Measurements from ENCODE around the gene GAN.

GAN gene

GRCh38 chr16:81296631-81297030, 18.1 kb upstream of the GAN start:
- Histone ChIP-seq H3K79me2 (ENCODE audit: low read length) (no peaks in the 10 kb centered on the region), H3K36me3 (replicated peaks; ENCODE audit: insufficient read depth, low read length) (no peaks in the 10 kb centered on the region), H3K4me1 (ENCODE audit: low read length) (no peaks in the 10 kb centered on the region), H2AFZ (ENCODE audit: low read length) (no peak overlapping the region), H3K4me3 (ENCODE audit: low read length) (no peak overlapping the region), H3K27me3 (replicated peaks; ENCODE audit: insufficient read depth, low read length) (no peaks in the 10 kb centered on the region), H3K9me3 (replicated peaks; ENCODE audit: insufficient read depth, low read length) (no peaks in the 10 kb centered on the region), H3K4me2 (ENCODE audit: low read depth, low read length) (no peak overlapping the region), H3K9ac (ENCODE audit: low read length) (no peak overlapping the region), H3K9me2 (replicated peaks; ENCODE audit: insufficient read depth, low read length) (no peaks in the 10 kb centered on the region), H3K27ac (ENCODE audit: low read length) (no peak overlapping the region), H4K20me1 (ENCODE audit: insufficient read depth, low read length) (no peaks in the 10 kb centered on the region), H3F3A (ENCODE audit: insufficient read depth, low read length) (no peaks in the 10 kb centered on the region)
- TF ChIP-seq CTCF (IDR thresholded peaks at IDR 0.05; ENCODE audit: low read length) (no peak), EZH2phosphoT487 (IDR thresholded peaks at IDR 0.05; ENCODE audit: low read length) (no peak), EZH2 (optimal IDR thresholded peaks at IDR 0.05; ENCODE audit: low read depth, low read length) (no peak)
- DNase-seq = no peak

- Histone ChIP-seq H2AFZ (ENCODE audit: low read length) (no peak overlapping the region), H3K9me3 (replicated peaks; ENCODE audit: insufficient read depth, low read length) (no peaks in the 10 kb centered on the region), H3K4me2 (ENCODE audit: low read depth, low read length) (no peak overlapping the region), H3K79me2 (ENCODE audit: low read length) (no peaks in the 10 kb centered on the region; the same call in 1 of the 2 replicates), H3K9ac (ENCODE audit: low read length) (no peak overlapping the region), H3K9me2 (replicated peaks; ENCODE audit: insufficient read depth, low read length) (no peaks in the 10 kb centered on the region), H4K20me1 (ENCODE audit: insufficient read depth, low read length) (no peaks in the 10 kb centered on the region), H3K36me3 (replicated peaks; ENCODE audit: insufficient read depth, low read length) (no peaks in the 10 kb centered on the region), H3K4me3 (ENCODE audit: low read length) (no peak overlapping the region), H3K27me3 (replicated peaks; ENCODE audit: insufficient read depth, low read length) (no peaks in the 10 kb centered on the region), H3K4me1 (ENCODE audit: low read length) (no peaks in the 10 kb centered on the region), H3F3A (ENCODE audit: insufficient read depth, low read length) (no peaks in the 10 kb centered on the region), H3K27ac (ENCODE audit: low read length) (no peak overlapping the region)
- TF ChIP-seq CTCF (IDR thresholded peaks at IDR 0.05; ENCODE audit: low read length) (no peak), EZH2 (optimal IDR thresholded peaks at IDR 0.05; ENCODE audit: low read depth, low read length) (no peak)
- DNase-seq = no peak
These were observed 7.0 kb upstream of the GAN start for GRCh38 chr16:81307770-81308169.

GRCh38 chr16:81310045-81310644, 4.6 kb upstream of the GAN start:
- Histone ChIP-seq H4K20me1 (ENCODE audit: insufficient read depth, low read length) (no peaks in the 10 kb centered on the region), H2AFZ (ENCODE audit: low read length) (no peak overlapping the region), H3K27ac (ENCODE audit: low read length) (no peak overlapping the region), H3F3A (ENCODE audit: insufficient read depth, low read length) (no peaks in the 10 kb centered on the region), H3K9me3 (replicated peaks; ENCODE audit: insufficient read depth, low read length) (no peaks in the 10 kb centered on the region), H3K9ac (ENCODE audit: low read length) (no peak overlapping the region), H3K4me2 (ENCODE audit: low read depth, low read length) (no peak overlapping the region), H3K9me2 (replicated peaks; ENCODE audit: insufficient read depth, low read length) (no peaks in the 10 kb centered on the region), H3K4me1 (ENCODE audit: low read length) (no peaks in the 10 kb centered on the region), H3K79me2 (ENCODE audit: low read length) (peaks cover 12% of the 10 kb centered on the region), H3K36me3 (replicated peaks; ENCODE audit: insufficient read depth, low read length) (no peaks in the 10 kb centered on the region), H3K4me3 (ENCODE audit: low read length) (no peak overlapping the region), H3K27me3 (replicated peaks; ENCODE audit: insufficient read depth, low read length) (no peaks in the 10 kb centered on the region)
- DNase-seq = no peak
- TF ChIP-seq EZH2 (optimal IDR thresholded peaks at IDR 0.05; ENCODE audit: low read depth, low read length) (no peak), EZH2phosphoT487 (IDR thresholded peaks at IDR 0.05; ENCODE audit: low read length) (no peak), CTCF (IDR thresholded peaks at IDR 0.05; ENCODE audit: low read length) (no peak)

Data from MM.1S (cell line).